Omental fat pad (tissue), 4 donors: ENCODE data around the gene ZNF569. TPM values are rescaled to one million over a fixed set of nuclear protein-coding genes. Genes with fewer than 3 reads are reported as not detected.

ENCODE experiments used
- ATAC-seq: fragments of 150-250 bp; one replicate; pipeline ENCODE4 v1.9.1; 2016; ENCODE audit warnings: mild to moderate bottlenecking, moderate library complexity; ENCODE audit not compliant: low FRiP score
- DNase-seq: peaks from one replicate; pipeline ENCODE4 v3.0.0-alpha.2; 2019; ENCODE audit warnings: low spot score
- total RNA-seq, 4 donors: library from RNA; depleted of rRNA; stranded (reverse); fragments of >200 nt; gene quantifications; one replicate each; pipeline ENCODE4 v1.1.0, GENCODE V29; 2016
- TF ChIP-seq, protein P1 (sequence below), 3 donors: fragments of 450-650 bp; IDR thresholded peaks; one replicate each; pipeline ENCODE4 v1.5.1; 2016 to 2017; ENCODE audit warnings: antibody characterized with exemption in 3 of 3, mild to moderate bottlenecking in 3 of 3, moderate library complexity in 2 of 3

The ZNF569 gene
- total RNA-seq, 4 donors from 2014 or later, result 3.1 to 8.0 (median 4.6) TPM

DNA sequence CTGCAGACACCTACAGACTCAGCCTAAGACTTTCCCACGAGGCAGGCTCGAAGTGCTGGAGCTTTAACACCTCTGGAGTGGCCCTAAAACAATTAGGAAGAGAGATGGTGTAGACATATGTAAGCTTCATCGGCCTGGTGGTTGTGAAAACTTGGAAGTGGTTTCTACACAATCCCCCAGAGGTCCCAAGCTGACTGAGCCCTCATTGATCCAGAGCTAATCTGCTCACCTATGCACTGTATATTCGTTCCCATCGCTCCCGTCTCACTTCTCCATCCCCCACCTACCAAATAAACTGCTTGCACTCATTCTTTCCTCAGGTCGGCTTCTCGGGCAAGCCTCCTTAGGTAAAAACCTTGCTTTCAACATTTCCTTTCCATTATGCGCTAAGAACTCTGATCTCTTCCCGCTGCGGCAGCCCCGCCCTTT is 38.7 kb upstream of the ZNF569 start:
- ATAC-seq (peak; percentile 35), DNase-seq (no peak)
- TF ChIP-seq, protein P1, sequence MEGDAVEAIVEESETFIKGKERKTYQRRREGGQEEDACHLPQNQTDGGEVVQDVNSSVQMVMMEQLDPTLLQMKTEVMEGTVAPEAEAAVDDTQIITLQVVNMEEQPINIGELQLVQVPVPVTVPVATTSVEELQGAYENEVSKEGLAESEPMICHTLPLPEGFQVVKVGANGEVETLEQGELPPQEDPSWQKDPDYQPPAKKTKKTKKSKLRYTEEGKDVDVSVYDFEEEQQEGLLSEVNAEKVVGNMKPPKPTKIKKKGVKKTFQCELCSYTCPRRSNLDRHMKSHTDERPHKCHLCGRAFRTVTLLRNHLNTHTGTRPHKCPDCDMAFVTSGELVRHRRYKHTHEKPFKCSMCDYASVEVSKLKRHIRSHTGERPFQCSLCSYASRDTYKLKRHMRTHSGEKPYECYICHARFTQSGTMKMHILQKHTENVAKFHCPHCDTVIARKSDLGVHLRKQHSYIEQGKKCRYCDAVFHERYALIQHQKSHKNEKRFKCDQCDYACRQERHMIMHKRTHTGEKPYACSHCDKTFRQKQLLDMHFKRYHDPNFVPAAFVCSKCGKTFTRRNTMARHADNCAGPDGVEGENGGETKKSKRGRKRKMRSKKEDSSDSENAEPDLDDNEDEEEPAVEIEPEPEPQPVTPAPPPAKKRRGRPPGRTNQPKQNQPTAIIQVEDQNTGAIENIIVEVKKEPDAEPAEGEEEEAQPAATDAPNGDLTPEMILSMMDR (IDR thresholded peaks at IDR 0.05), result no peak

DNA sequence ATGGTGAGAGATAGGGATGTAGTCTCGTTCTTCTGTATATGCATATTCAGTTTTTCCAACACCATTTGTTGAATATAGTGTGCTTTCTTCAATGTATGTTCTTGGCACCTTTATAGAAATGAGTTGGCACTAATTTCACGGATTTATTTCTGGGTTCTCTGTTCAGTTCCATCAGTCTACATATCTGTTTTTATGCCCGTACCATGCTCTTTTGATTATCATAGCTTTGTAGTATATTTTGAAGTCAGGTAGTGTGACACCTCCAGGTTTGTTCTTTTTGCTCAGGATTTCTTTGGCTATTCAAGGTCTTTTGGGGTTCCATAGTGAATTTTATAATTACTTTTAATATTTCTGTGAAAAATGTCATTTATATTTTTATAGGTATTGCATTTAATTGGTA is 25.0 kb upstream of the ZNF569 start:
- DNase-seq, result no peak
- TF ChIP-seq, protein P1 (IDR thresholded peaks at IDR 0.05), result no peak
- no peak for ATAC-seq

DNA sequence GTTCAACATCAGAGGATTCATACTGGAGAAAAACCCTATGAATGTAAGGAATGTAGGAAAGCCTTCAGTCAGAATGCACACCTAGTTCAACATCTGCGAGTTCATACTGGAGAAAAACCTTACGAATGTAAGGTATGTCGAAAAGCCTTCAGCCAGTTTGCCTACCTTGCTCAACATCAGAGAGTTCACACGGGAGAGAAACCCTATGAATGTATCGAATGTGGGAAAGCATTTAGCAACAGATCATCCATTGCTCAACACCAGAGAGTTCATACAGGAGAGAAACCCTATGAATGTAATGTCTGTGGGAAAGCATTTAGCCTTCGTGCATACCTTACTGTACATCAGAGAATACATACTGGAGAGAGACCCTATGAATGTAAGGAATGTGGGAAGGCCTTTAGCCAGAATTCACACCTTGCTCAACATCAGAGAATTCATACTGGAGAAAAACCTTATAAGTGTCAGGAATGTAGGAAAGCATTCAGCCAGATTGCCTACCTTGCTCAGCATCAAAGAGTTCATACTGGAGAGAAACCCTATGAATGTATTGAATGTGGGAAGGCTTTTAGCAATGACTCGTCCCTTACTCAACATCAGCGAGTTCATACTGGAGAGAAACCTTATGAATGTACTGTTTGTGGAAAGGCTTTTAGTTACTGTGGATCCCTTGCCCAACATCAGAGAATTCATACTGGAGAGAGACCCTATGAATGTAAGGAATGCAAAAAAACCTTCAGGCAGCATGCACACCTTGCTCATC is 17.3 kb upstream of the ZNF569 start:
- TF ChIP-seq, protein P1 (IDR thresholded peaks at IDR 0.05), result no peak
- ATAC-seq, result no peak
- no peak for DNase-seq

DNA sequence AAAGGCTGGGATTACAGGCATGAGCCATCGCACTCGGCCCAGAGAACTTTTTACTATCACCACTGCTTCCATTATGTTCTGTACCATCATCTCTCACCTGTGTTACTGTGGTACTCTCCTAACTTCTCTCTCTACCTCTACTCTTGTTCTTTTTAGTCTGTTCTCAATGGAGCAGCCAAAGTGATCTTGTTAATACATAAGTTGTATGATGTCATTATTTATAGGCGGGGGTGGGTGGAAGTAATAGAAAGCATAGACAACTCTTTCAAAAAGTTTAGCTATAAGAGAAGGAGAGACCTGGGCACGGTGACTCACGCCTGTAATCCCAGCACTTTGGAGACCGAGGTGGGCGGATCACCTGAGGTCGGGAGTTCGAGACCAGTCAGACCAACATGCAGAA is 4.9 kb upstream of the ZNF569 start:
- no peak for DNase-seq
- TF ChIP-seq, protein P1 (IDR thresholded peaks at IDR 0.05), result no peak
- ATAC-seq, result no peak

DNA sequence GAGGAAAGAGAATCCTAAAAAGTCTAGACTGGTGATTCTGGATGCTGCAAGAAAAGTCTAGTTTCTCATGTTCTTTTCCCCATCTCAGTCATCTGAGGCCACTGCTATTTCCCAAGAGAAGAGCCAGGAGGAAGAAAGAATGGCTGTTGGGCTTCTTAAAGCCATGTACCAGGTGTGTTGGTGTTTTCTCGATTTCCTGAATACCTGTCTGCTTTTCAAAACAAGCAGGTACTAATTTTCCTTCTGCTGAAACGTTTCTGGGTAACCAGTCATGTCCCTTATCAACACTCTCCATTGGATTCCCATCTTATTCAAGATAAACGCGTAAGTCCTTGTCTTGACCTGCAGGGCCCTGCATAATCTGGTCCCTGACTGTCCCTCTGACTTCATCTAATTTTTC is 3.0 kb upstream of the ZNF569 start:
- DNase-seq, result no peak
- ATAC-seq, result no peak
- TF ChIP-seq, protein P1 (IDR thresholded peaks at IDR 0.05), result no peak

DNA sequence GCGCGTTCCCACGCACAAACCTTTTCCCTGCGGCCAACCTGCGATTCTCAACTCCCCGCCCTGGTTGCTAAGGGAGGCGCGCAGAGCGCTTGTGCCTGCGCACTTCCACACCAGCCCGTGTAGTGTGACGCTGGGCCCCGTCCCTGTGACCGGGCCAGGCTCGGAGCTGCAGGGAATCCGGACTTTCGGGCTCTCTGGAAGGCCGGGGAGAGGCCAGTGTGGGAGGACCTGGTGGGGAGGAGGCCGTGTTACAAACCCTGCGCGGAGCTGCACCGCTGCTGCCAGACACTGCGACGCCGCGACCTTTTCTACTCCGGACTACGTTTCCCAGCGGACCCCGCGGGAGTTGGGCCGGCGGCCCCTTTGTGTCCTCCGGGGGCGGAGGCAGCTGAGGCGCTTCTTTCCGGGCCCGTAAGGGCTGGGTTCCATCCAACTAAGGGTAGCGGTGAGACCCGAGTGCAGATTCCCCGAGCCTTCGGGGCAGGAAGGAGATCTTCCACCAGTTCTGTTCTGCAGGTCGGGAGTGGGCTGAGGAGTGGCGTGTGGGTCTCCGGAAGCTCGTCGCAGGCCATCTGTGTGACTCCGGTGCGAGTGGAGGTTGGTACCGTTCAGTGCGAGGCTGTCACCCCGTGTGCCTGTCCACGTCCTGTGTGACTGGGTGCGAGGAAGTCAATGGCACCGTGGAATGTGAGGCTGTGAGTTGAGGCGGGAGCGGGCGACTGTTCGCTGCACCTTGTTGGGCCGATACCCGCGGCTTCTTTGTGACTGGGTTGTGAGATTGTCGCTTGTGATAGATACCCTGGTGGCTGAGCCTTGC is 1.9 kb upstream of the ZNF569 start, which contains the start of gene ZNF570:
Gene ZNF570, plus strand, starts transcription at position 396 of the 817 bp plus-strand sequence. CDS start 999 bp downstream, outside the sequence.
- DNase-seq, result peak; percentile 59

More for the DNA sequence above, 1.9 kb upstream of the ZNF569 start, which contains the start of gene ZNF570:
- TF ChIP-seq, protein P1 (IDR thresholded peaks at IDR 0.05), result no peak
- ATAC-seq, result peak; percentile 88
